ENCODE data around the gene CASQ2.

Gene CASQ2

GRCh38 chr1:115727706-115728249, 40.7 kb downstream of the CASQ2 start:
- no peak for DNase-seq

GRCh38 chr1:115726570-115726969, 41.9 kb downstream of the CASQ2 start:
- no peak for DNase-seq

- DNase-seq, result no peak
Measured at GRCh38 chr1:115726161-115726560, 42.4 kb downstream of the CASQ2 start.

- no peak for DNase-seq
Measured at GRCh38 chr1:115725600-115725999, 42.9 kb downstream of the CASQ2 start.

- no peak for DNase-seq
Measured at GRCh38 chr1:115723756-115724155, 44.8 kb downstream of the CASQ2 start.

- no peak for DNase-seq
Measured at GRCh38 chr1:115722221-115722620, 46.3 kb downstream of the CASQ2 start.

- no peak for DNase-seq
Measured at GRCh38 chr1:115719285-115719684, 49.2 kb downstream of the CASQ2 start.

- DNase-seq, result no peak
Measured at GRCh38 chr1:115718011-115718754, 50.3 kb downstream of the CASQ2 start.

- DNase-seq, result no peak
Measured at GRCh38 chr1:115717541-115717940, 51.0 kb downstream of the CASQ2 start.

- no peak for DNase-seq
Measured at GRCh38 chr1:115714572-115715141, 53.9 kb downstream of the CASQ2 start.

- DNase-seq, result no peak
Measured at GRCh38 chr1:115713906-115714305, 54.6 kb downstream of the CASQ2 start.

GRCh38 chr1:115712911-115713609, 55.5 kb downstream of the CASQ2 start:
- no peak for DNase-seq

- no peak for DNase-seq
Measured at GRCh38 chr1:115710859-115711624, 57.5 kb downstream of the CASQ2 start.

- no peak for DNase-seq
Measured at GRCh38 chr1:115706587-115707425, 61.7 kb downstream of the CASQ2 start.

- DNase-seq, result no peak
Measured at GRCh38 chr1:115705963-115706362, 62.6 kb downstream of the CASQ2 start.

- no peak for DNase-seq
Measured at GRCh38 chr1:115705085-115705951, 63.2 kb downstream of the CASQ2 start.

- DNase-seq, result no peak
Measured at GRCh38 chr1:115702959-115703358, 65.6 kb downstream of the CASQ2 start.

GRCh38 chr1:115701090-115701489, 67.4 kb downstream of the CASQ2 start:
- DNase-seq, result no peak

- DNase-seq, result no peak
Measured at GRCh38 chr1:115697619-115698018, 70.9 kb downstream of the CASQ2 start.

- peak; percentile 93 for DNase-seq
Measured at GRCh38 chr1:115694805-115695204, 73.7 kb downstream of the CASQ2 start.

GRCh38 chr1:115692224-115692623, 76.3 kb downstream of the CASQ2 start:
- no peak for DNase-seq
